ENCODE data around the gene PRKACB. TPM values are rescaled to one million over a fixed set of nuclear protein-coding genes. Genes with fewer than 3 reads are reported as not detected.

The PRKACB gene
- total and polyA plus RNA-seq, 2 of the 8 experiments (the other 6 are each of a cell fraction or from before 2014, with no cell fraction given): 7.8 to 31.0 TPM

GRCh38 chr1:84236256-84236655 is 92.2 kb downstream of the PRKACB start (continued):
- TF ChIP-seq CHD7 (IDR thresholded peaks at IDR 0.05; ENCODE audit: insufficient replicate concordance, low read length) (no peak), CBX5 (IDR thresholded peaks at IDR 0.05; ENCODE audit: low read depth, low read length) (no peak), ZNF274 (IDR thresholded peaks at IDR 0.05; ENCODE audit: borderline replicate concordance, extremely low read depth, low read length) (no peak), SP2 (IDR thresholded peaks at IDR 0.05; ENCODE audit: low read length) (no peak), SIRT6 (IDR thresholded peaks at IDR 0.05; ENCODE audit: low read length) (no peak), RAD21 (IDR thresholded peaks at IDR 0.05 in 1 of 2, conservative IDR thresholded peaks at IDR 0.05 in 1 of 2; ENCODE audit: low read depth in 2 of 2, low read length in 2 of 2) (no peak), E2F6 (IDR thresholded peaks at IDR 0.05) (no peak), EZH2 (IDR thresholded peaks at IDR 0.05; ENCODE audit: low read depth, low read length, severe bottlenecking) (no peak), RNF2 (IDR thresholded peaks at IDR 0.05; ENCODE audit: borderline replicate concordance, low read depth, low read length, missing control alignments, poor library complexity, severe bottlenecking) (no peak), EGR1 (IDR thresholded peaks at IDR 0.05; ENCODE audit: borderline replicate concordance, low read depth, low read length) (no peak), POU5F1 (IDR thresholded peaks at IDR 0.05; ENCODE audit: low read depth, low read length) (no peak)

All from H1 (cell line).